Measurements from ENCODE around the gene MTX1. TPM values are rescaled to one million over a fixed set of nuclear protein-coding genes. Genes with fewer than 3 reads are reported as not detected.

The MTX1 gene
- total and polyA plus RNA-seq, 9 of the 15 experiments (the other 6 are each of a cell fraction or from before 2014, with no cell fraction given), result 29.1 to 98.4 (median 66.9) TPM

GRCh38 chr1:155206891-155207805, 1.3 kb upstream of the MTX1 start (continued):
- peak; percentile 1 for TF ChIP-seq TBP (optimal IDR thresholded peaks at IDR 0.05; ENCODE audit: low read depth, low read length)
- TF ChIP-seq RBM15 (IDR thresholded peaks at IDR 0.05; ENCODE audit: insufficient read depth, low read length), result no peak
- TF ChIP-seq, protein P1, sequence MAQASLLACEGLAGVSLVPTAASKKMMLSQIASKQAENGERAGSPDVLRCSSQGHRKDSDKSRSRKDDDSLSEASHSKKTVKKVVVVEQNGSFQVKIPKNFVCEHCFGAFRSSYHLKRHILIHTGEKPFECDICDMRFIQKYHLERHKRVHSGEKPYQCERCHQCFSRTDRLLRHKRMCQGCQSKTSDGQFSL (CRISPR knock-in tag; IDR thresholded peaks at IDR 0.05), result peak; percentile 88
- TF ChIP-seq, protein P1 (tag; IDR thresholded peaks at IDR 0.05), result peak in 1 of 2 experiments; percentile 41; a peak in 1 of 4 replicates
- peak; percentile 58 for TF ChIP-seq STAG1 (CRISPR knock-in tag; IDR thresholded peaks at IDR 0.05; ENCODE audit: borderline replicate concordance)
- 0 out of 2 replicates have a peak, but pooled peaks have one; percentile 13 for TF ChIP-seq ATF7 (IDR thresholded peaks at IDR 0.05)
- TF ChIP-seq L3MBTL2 (IDR thresholded peaks at IDR 0.05), result peak; percentile 26; the same call in 1 of the 2 replicates
- TF ChIP-seq MLLT1 (IDR thresholded peaks at IDR 0.05), result peak in 1 of 2 experiments; percentile 50; a peak in 1 of 4 replicates
- TF ChIP-seq KDM4B (IDR thresholded peaks at IDR 0.05; ENCODE audit: borderline replicate concordance in 2 of 2, low read depth in 1 of 2), result no peak
- no peak for TF ChIP-seq ATF1 (CRISPR knock-in tag; IDR thresholded peaks at IDR 0.05)
- TF ChIP-seq ATF1 (tag; IDR thresholded peaks at IDR 0.05), result peak; percentile 35; the same call in 1 of the 2 replicates
- TF ChIP-seq RNF2 (IDR thresholded peaks at IDR 0.05), result no peak
- TF ChIP-seq, protein P2, sequence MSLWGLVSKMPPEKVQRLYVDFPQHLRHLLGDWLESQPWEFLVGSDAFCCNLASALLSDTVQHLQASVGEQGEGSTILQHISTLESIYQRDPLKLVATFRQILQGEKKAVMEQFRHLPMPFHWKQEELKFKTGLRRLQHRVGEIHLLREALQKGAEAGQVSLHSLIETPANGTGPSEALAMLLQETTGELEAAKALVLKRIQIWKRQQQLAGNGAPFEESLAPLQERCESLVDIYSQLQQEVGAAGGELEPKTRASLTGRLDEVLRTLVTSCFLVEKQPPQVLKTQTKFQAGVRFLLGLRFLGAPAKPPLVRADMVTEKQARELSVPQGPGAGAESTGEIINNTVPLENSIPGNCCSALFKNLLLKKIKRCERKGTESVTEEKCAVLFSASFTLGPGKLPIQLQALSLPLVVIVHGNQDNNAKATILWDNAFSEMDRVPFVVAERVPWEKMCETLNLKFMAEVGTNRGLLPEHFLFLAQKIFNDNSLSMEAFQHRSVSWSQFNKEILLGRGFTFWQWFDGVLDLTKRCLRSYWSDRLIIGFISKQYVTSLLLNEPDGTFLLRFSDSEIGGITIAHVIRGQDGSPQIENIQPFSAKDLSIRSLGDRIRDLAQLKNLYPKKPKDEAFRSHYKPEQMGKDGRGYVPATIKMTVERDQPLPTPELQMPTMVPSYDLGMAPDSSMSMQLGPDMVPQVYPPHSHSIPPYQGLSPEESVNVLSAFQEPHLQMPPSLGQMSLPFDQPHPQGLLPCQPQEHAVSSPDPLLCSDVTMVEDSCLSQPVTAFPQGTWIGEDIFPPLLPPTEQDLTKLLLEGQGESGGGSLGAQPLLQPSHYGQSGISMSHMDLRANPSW (CRISPR knock-in tag; IDR thresholded peaks at IDR 0.05), result no peak
- TF ChIP-seq ZMIZ1 (IDR thresholded peaks at IDR 0.05; ENCODE audit: low read depth in 2 of 2, low read length in 2 of 2), result no peak
- no peak for TF ChIP-seq ZNF589 (CRISPR knock-in tag; IDR thresholded peaks at IDR 0.05; ENCODE audit: low read depth)
- TF ChIP-seq MAZ (CRISPR knock-in tag; conservative IDR thresholded peaks at IDR 0.05 in 1 of 2, IDR thresholded peaks at IDR 0.05 in 1 of 2), result peak; percentile 54 to 77; a peak in 3 of 4 replicates

All from K562 (cell line).